ENCODE results near the gene CCNQ.
A peak's percentile ranks its signal among the peaks of the same experiment; 100 is the strongest.

Gene CCNQ

DNA sequence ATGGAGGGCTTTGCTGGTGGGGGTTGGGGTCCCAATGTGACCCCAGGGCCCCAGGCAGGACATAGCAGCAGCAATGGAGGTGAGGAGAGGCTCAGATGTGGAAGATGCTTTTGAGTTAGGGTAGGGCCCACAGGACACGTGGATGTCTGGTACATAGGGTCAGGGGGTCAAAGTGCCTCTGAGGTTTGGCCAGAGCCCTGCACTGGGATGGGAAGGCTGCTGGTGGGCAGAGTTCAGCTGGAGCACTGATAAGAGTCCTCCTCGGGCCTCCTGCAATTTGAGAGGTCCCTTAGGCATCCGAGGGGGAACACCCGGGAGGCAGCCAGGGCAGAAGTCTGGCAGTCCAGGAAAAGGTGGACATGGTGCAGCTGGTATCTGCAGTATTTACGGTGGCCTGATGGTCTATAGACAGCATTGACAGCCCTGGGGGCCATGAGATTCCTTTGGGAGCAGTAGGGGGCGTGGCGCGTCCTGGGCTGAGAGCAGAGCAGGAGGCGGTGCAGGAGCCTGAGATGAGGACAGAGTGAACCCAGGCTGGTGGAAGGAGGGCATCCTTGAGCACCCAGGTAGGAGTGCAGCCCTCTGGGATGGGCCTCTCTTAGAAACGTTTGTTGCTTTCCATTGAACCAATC lies 22.6 kb downstream of the CCNQ start:
- no peak for DNase-seq (ENCODE audit: low read depth)

DNA sequence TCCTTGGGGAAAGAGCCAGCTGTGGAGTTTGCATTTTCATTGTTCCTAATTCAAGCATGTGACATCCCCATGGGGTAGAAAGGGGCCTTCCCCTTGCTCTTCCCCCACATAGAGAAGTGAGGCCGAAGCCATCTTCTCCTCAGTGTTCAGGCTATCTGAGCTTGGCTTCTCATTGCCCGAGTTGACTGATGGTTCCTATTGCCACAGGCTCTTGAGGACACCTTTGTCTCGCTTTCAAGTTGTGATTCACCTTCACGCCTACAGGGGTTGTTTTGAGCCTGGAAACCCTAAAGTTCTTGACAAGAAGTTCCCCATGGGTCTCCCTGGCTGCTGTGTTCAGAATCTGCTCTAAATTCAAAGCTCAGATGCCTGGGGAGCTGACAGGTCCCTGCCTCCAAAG lies 25.0 kb downstream of the CCNQ start:
- DNase-seq (ENCODE audit: low read depth): no peak

GRCh38 chrX:153572601-153573000 lies 26.3 kb downstream of the CCNQ start:
- DNase-seq (ENCODE audit: low read depth): no peak

DNA sequence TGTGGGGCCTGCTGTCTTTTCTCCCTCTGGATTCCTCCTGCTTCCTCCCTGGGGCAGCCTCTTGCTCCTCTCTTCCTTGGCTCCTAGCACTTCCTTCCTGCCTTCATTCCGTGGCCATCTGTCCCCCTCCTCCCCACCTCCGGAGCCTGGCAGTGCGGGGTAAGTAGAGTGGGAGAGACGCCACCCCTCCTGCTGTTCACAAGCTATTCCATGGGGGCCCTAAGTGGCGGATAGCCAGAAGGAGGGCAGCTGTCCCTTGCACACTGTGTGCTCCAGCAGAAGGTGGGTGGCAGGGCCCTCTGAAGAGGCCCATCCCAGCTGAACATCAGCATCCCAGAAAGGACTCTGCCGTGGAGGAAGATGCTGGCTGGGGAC lies 27.4 kb downstream of the CCNQ start:
- DNase-seq (ENCODE audit: low read depth): no peak

DNA sequence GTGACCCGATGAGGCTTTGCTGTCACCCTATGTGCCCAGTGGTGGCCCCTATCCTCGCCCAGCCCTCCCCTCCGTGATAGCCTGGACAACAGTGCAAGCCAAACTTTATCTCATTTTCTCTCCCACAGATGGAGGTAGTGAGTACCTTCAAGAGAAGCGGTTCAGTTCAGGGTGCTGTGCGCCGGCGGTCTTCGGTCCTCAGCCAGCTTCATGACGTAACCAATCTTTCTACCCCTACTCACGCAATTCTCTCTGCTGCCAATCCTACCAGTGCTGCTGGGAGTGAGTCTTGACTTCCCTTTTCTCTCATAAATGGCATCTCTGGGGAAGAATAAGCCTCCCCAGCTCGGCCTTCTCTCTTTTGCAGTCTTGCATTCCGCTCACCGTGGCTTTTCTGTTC lies 29.5 kb downstream of the CCNQ start:
- DNase-seq (ENCODE audit: low read depth): no peak

DNA sequence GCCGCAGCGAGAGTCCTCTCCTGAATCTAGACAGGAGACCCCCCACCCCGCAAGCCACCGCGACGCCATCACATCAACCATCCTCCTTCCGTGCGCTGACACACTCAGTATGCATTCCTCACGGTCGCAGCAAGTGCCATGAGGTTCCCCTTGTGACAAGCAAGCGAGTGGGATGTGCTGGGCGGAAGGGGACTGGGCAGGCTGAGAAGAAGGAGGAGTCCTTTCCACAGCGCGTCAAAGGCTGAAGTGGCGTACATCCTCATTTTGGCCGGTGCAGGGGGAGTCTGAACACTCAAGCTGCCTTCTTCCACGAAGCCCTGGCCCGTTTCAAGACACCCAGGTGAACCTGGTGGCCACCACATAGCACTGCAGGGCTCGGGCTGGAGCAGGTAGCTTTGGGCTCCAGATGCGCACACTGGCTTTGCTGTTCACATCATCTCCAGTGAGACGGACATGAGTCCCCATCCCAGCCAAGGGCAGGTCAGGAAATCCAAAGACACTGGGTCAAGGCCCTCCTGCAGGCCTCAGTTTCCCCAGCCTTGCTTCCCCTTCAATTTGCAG lies 30.4 kb downstream of the CCNQ start:
- DNase-seq (ENCODE audit: low read depth): no peak

DNA sequence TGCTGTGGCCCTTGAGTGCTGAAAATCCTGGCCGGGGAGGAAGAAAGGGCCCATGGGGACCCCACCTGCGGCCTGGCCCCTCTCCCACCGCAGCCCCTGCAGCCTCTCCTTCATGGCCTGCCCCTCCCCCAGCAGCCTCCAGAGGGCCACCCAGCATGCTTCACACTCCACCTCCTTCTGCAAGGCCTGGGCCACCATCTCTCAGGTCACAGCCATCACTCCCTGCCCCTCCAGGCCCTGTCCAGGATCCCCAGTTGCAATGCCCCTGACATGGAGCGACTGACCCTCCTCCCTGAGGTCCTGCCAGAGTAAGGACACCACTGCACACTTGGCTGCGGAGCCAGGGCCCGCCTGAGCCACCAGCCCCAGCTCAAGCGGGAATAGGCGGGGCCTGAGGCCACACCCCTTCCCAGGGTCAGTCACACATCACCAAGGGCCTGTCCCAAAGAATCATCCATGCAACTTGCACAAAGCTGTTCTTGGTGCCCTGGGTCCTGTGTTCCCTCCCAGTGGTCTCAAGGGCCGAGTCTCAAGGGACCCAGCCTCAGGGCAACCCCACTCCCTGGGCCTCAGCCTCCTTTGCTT lies 32.9 kb downstream of the CCNQ start:
- DNase-seq (ENCODE audit: low read depth): no peak

- DNase-seq (ENCODE audit: low read depth): no peak
These were observed 34.8 kb downstream of the CCNQ start for GRCh38 chrX:153564047-153564606.

GRCh38 chrX:153562546-153562945 lies 36.4 kb downstream of the CCNQ start:
- DNase-seq (ENCODE audit: low read depth): no peak

DNA sequence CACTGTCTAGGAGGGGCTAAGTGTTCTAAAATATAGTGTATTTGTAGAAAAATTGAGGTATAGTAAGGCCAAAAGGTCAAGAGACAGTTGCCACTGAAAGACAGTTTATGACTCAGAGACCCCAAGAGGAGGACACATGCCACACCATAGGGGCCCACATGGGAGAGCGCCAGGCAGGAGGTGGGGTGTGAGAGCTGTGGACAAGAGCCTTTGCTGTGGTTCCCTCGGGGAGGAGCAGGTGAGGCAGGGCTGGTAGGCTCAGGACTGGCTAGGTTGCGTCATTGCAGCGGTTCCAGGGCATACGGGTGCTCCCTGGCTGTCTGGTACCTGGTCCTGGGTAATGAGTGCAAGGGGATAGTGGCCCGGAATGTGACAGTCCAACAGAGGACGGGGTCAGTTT lies 37.6 kb downstream of the CCNQ start:
- no peak for DNase-seq (ENCODE audit: low read depth)

GRCh38 chrX:153560466-153560865 lies 38.5 kb downstream of the CCNQ start:
- no peak for DNase-seq (ENCODE audit: low read depth)

DNA sequence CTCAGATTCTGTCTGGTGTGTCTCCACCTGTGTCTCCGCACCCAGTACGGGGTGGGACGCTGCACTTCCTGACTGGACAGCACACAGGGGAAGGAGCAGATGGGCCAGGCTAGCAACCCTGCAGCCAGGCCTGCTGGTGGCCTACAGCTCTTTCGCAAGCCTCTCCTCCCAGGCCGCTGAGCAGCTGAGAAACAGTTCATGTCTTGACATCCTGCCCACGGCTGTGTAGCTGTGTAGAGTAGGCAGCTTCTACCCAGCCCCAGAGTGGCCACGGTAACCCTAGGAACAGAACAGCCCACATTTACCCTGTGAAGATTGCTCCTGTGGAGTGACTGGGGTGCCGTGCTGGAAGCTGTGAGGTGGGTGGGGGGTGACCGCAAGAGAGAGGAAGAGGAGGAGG lies 38.9 kb downstream of the CCNQ start:
- no peak for DNase-seq (ENCODE audit: low read depth)

GRCh38 chrX:153557618-153558355 lies 41.2 kb downstream of the CCNQ start:
- no peak for DNase-seq (ENCODE audit: low read depth)

- DNase-seq (ENCODE audit: low read depth): no peak
These were observed 42.2 kb downstream of the CCNQ start for GRCh38 chrX:153556767-153557166.

DNA sequence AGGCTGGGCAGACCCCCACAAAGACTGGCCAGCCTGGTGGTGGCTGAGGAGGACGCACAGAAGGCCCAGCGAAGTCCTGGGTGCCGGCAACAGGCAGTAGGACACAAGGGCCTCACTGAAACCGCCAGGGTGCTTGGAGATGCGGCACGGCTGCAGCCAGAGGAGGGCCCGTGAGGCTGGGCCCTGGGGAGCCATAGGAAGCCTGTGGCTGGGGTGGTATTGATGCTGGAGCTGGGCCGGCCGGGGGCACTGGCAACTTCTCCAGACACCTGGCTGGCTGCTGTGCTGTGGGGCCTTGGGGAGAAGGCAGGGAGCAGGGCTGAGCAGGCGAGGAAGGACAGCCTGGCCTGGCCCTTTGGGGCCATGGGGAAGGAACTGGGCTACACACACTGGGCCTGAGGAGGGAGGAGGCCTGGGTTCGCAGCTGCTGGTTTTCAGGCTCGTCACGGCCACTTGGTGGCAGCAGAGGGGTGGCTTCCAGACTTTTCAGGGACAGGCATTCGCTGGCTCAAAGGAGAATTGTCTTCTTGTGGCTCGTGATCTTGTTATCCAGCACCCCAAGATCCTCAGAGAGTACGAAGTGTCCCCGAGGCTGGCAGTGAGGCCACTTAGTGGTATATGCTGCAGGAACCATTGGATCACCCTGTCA lies 44.3 kb downstream of the CCNQ start:
- peak; percentile 44 for DNase-seq (ENCODE audit: low read depth)

DNA sequence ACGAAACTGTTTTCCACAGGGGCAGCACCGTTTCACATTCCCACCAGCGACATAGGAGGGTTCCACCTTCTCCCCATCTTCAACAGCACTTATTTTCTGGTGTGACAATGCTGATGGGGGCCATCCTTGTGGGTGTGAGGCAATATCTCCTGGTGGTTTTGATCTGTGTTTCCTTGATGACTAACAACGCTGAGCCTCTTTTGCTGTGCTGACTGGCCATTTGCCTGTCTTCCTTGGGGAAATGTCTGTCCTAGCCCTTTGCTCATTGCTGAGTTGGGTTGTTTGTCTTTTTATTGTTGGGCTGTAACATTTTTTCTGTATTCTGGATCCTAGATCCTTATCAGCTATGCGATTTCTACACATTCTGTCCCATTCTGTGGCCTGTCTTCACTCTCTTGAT lies 47.8 kb downstream of the CCNQ start:
- no peak for DNase-seq (ENCODE audit: low read depth)

- no peak for DNase-seq (ENCODE audit: low read depth)
These were observed 49.1 kb downstream of the CCNQ start for GRCh38 chrX:153549807-153550206.

GRCh38 chrX:153549231-153549630 lies 49.7 kb downstream of the CCNQ start:
- no peak for DNase-seq (ENCODE audit: low read depth)

DNA sequence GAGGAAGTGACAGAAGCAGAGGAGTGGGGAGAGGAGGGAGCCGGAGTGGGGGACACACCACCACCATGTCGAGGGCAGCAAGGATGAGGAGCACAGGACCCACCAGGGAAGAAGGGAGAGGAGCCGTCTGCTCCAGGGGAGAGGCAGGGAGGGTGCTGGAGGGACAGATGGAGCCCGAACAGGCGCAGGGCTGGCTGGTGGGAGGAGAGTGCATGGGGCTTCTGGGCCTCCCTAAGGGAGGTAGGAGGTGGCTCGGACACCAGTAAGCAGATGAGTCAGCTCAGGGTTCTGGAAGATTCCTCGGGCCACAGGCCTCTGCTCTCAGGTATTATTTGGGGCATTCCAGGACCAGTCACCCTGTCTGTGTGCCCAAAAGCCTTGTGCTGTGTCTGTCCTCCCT lies 51.7 kb downstream of the CCNQ start:
- DNase-seq (ENCODE audit: low read depth): no peak

GRCh38 chrX:153546386-153546785 lies 52.6 kb downstream of the CCNQ start:
- DNase-seq (ENCODE audit: low read depth): no peak

- no peak for DNase-seq (ENCODE audit: low read depth)
These were observed 54.2 kb downstream of the CCNQ start for GRCh38 chrX:153544727-153545126.

DNA sequence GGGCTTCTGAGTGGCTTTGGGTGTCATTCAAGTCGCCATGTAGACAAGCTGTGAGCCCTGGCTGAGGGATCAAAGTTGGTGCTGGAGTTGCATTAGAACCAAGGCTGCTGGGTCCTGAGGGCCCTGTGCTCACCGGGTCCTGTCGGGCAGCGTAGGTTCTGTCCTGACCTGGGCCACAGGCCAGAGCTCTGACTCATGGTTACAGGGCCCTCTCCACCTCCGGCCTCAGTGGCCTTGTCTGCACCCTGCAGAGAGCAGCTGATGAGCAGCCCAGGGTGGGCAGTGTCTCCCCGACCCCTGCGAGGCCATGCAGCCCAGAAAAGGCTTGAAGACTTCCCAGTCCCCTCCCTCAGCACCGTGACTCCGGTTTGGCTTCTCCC lies 59.0 kb downstream of the CCNQ start:
- no peak for DNase-seq (ENCODE audit: low read depth)

All from activated T-cell treated with anti-CD3 and anti-CD28 coated beads for 48 hours (primary cell).